ENCODE results near the gene NEMP1.

NEMP1 gene

GRCh38 chr12:57051011-57051410 lies 27.6 kb downstream of the NEMP1 start:
- DNase-seq: no peak

DNA sequence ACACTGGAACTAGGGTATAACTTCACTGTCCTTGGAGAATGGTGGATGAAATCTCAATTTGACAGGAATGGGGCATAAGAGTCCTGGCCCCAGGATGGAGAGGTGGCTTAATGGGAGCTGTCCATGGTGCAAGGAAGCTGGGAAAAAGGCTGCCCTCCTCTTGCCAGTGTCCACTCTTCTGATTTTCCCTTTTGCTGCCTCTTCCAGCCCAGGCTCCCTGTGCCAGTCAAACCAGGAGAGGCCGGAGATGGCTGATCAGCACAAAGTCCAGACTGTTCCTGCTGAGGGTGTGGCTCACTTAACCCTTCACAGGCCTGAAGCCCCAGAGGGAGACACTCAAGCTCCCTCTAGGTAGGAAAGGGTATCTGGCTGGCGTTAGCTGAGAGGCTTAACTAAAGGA lies 28.7 kb downstream of the NEMP1 start, which contains the start of gene MYO1A:
MYO1A (minus strand) TSS at position 240 of the 400 bp plus-strand sequence. CDS start 1,806 bp downstream, outside the sequence.
- no peak for DNase-seq

- no peak for DNase-seq
Measured at GRCh38 chr12:57049119-57049446, 29.5 kb downstream of the NEMP1 start.

DNA sequence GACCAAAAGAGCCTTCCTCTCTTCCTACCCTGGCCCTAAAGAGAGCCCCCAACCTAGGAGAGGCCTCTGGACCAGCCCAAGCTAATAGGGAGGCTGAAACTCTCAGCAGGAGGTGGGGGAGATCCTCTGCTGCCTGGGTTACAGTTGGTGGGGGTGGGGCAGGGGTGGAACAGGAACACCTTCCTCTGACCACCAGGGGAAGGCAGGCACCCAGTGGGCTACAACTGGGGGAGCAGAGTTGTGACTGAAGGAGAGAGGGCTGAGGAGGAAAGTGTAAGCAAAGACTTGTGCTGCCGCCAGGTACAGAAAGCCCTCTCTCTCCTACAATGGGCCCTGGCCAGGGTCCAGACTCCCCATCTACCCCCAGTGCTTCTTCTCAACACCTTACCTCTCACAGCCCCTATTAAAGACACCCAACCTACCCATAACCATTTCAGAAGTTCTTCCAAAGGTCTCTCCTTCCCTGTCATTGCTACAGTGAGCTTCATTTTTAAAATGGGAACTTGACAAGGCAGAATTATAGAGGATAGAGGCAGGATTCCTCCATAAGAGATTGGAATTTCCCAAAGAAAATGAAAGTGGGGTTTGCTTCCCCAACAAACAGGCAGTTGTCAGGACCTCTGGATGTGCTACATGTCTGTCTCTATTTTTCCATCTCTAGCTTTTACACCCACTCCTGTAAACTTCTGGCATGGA lies 30.0 kb downstream of the NEMP1 start:
- no peak for DNase-seq

- no peak for DNase-seq
Measured at GRCh38 chr12:57047981-57048380, 30.6 kb downstream of the NEMP1 start.

DNA sequence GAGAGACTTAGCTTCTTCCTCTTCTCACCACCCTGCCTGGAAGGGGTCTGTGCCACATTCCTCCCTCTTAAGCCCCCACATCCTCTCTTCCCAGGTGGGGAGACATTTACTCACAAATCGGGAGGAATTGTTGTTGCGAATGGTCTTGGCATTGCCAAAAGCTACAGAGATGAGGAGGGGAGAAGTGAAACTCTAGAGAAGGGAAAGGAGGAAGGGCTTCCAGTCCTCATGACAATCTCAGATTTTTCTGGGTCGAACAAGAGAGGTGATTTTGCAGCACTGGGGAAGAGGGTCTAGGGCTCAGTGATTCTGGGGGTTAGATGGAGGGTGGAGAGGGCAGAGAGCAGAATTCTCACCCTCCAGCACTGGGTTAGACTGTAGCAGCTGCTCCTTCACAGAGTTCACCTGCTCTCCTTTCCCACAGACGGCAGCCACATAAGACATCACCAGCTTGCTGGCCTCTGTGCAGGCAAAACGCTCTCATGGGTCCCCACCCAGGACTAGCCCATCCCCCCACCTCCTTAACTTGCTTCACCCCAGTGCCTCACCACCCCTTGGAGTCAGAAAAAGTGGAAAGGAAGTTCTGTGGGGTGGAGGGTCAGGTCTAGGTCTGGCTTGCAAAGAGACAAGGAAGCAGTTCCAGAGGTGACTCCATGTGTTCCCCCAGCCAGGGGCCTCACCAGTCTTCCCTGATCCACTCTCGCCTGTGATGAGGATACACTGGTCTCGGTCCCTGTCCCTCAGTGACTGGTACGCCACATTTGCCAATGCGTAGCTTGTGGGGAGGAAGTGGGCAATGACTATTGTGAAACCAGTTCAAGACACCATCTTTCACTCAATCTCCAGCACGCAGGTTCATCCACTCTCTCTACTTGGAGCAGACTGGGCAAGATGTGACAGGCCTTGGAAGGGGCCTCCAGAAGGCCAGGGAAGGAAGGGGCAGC lies 31.4 kb downstream of the NEMP1 start:
- DNase-seq: peak in 2 of 14 donors; percentile 3 to 42

- no peak for DNase-seq
Measured at GRCh38 chr12:57046086-57046791, 32.4 kb downstream of the NEMP1 start.

DNA sequence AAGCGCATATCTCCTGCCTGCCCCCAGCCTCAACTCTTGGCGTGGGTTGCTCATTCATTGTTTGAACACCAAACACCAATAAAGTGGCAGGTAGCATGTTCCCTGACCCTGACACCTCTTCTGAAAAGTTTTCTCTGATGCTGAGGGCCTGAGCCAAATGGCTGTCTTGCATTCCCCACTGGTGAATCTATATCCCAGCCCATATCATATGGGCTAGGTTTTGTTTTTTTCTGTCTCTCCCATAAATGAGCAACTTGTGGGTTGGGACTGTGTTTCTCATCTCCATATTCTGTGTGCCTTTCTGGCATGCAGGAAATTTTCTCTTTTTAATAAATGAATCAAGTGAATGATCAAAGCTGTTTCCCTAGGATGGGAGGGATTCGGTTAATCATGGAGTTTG lies 33.7 kb downstream of the NEMP1 start:
- DNase-seq: no peak

- DNase-seq: no peak
Measured at GRCh38 chr12:57044468-57044867, 34.1 kb downstream of the NEMP1 start.

DNA sequence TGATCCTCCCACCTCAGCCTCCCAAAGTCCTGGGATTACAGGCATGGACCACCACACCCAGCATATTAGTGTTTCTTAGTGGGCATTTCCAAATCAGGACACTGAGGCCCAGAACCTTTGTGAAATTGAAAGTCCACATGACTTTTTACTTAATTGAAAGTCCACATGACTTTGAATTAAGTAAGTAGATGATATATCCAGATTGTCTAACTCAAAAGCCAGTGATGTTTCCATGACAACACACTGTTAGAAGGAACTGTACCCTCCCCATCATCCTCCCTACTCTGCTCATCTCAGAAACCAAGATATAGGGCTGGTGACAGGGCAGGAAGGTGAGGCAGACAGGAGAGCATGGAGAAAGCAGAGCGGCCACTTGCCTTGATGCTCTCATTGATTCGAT lies 35.9 kb downstream of the NEMP1 start:
- DNase-seq: no peak

- DNase-seq: no peak
Measured at GRCh38 chr12:57040750-57041149, 37.8 kb downstream of the NEMP1 start.

DNA sequence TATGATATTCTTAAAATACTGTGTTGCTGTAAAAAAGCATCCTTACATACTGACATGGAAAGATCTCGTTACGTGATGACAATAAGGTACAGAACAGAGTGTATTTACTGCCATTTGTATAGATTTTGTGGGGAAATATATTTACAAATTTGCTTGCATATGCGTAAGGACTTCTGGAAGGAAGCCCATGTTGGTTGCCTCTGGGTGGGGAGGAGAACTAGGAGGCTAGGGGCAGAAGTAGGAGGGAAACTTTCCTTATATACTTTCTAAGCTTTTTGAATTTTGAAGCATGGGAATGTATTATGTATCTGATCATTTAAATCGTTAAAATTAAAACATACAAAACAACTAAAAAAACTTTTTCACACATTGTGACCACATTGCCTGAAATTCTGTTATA lies 38.4 kb downstream of the NEMP1 start:
- no peak for DNase-seq

DNA sequence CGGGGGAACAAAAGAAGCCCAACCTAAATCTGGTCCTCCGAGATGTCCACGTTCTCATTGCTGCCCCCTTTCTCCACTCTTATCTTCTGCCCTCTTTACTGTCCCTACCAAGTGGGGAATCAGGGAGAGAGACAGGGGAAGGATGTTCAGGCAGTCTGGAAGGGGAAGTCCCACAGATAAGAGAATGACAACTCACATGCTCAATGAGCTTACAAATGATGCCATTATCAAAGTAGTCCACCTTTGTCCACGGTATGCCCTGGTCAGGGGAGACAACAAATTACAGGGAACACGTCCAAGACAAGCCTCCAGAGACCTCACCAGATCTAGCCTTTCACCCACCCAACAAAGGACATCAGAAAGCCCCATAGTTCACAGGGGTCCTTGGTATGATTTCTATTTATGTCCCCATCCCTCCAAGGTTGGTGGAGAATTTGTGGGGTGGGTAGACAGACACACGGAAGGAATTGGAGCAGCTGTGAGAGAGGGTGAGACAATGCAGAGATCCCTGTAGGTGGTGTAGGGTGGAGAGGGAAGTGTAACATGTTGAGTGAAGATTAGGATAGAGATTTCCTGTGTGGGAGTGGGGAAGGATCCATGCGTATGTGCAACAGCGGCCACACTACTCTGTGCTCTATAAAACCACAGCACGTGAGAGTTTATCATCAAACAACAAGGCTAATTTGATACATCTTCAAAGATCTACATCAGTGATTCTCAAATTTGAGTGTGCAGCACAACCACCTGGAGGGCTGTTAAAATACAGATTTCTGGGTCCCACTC lies 39.4 kb downstream of the NEMP1 start:
- DNase-seq: no peak

DNA sequence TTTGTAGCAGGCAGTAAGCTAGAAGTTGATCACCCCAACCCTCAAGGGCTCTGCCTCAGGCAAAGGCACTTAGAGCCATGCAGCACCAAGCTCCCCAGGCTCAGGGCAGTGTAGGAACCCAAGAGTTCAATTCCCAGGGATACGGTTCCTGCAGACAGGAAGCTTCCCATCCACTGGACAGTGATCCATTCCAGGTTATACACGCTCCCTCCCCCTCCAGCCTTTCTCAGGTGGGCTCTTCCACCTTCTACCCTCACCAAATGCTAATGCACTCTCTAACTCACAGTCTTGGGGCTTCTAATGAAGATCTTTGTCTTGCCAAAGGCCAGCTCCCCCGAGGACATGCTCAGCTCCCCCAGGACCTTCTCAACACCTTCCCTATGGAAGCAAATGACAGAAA lies 41.3 kb downstream of the NEMP1 start:
- DNase-seq: no peak

- no peak for DNase-seq
Measured at GRCh38 chr12:57033431-57033830, 45.2 kb downstream of the NEMP1 start.

GRCh38 chr12:57031789-57032188 lies 46.8 kb downstream of the NEMP1 start:
- no peak for DNase-seq

DNA sequence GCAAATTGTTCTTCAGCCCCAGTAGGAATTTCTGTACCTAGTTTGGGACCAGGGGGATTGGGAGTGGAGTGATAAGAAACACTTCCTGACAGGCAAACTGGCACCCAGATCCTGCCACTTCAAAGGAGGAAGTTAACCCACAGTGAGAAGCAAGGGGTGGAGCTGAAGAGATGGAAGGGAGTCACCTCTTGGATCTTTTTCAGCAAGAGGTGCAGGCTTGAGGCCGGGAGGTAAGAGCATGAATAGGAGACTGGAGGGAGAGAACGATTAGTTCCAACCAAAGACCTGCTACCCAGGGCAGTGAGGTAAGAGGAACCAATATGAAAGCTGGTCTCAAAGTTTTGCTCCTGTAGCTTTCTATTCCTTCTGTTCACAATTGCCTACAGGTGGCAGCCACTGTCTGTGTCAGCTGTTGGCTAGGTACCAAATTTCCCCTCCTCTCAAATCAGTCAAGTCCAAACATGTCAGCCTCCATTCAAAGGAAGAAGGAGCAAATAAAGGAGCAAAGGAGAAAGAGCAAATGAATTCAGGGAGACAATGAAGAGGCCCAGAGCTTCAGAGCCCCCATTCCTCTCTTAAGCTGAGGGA lies 47.4 kb downstream of the NEMP1 start:
- no peak for DNase-seq

DNA sequence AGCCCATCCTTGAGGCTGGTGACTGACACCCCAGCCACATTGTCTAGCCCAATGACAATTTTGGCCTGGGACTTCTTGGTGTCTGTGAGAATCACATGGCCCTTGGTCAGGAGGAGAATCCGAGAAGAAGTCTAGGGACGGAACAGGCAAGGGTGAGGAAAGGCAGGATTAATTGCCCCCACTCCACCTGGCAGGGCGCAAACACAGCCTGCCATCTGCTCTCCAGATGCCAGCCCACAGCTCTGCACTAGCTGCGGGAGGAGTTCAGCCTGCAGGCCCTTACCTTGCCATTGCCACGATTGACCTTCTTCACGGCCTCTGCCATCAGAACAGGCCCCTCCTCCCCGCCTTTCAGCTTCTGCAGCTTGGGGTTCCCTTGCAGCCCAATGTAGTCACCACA lies 49.1 kb downstream of the NEMP1 start:
- DNase-seq: no peak

DNA sequence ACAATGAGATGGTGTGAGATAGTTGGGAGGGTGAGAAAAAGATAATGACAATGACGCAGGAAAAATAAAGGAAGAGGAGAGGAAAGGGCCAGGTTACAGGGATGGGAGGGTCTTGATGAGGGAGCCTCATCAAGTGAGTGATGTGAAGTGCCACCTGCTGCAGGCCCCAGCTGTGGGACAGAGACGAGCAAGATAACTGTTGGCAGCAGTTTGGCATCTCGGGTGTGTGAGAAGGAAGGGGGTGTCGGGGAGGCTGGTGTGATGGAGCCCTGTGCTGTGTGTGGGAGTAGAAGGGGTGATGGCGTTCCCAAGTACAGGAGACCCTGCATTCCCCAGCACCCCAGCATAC lies 50.8 kb downstream of the NEMP1 start:
- DNase-seq: no peak

DNA sequence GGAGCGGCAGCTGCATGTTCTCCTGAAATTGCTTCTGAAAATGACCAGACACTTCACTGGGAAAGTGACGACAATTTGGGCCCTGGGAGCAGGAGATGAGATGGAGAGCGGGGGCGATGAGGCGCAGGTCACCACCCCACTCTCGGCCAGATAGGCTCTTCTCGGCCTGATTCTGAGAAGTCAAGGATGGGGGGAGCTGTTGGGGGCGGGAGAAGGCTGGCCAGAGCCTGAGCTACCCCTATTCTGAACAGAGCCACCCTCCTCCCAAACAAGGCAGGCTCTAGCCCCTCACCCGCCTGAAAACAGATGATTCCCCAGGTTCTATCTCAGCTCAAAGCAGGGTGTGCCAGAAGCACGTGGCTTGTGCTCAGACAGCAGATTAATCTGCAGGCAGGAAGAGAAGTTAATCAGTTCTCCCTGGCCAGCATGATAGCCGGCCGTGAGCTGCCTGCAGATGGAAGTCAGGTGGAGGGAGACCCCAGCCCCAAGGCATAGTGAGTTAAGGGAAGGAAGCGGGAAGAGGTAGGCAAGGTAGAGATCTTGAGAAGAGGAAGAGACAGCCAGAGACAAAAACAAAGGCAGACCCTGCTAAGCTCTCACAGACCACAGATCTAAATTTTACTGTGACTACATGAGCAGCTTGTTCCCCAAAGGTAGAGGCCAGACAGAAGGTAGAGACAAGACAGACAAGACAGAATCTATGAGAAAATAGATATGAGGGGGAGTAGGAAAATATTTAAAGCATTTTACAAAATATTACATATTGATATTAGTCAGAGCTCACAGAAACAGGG lies 51.4 kb downstream of the NEMP1 start:
- DNase-seq: no peak

DNA sequence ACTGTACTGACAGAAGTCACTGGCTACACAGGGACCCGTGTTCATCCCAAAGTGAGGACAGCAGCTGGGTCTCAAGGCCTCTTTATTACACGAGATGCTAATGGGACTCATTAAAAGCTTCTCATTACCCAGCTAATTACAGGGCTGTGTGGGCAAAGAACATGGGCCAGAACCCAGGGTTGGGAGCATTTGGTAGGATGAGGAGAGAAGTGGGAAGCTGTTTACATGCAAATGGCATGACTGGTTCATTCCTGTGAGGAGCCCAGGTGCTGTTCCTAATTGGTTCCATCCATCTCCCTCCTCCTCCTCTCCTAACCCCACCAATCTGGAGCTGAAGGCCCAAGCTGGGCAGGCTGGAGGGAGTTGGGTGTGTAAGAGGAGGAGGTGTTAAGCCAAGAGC lies 53.4 kb downstream of the NEMP1 start:
- no peak for DNase-seq
